PFSK-1 (cell line): ENCODE data around the gene THAP5.

ENCODE experiments used
- FOXP2 ChIP-seq: optimal IDR thresholded peaks from 2 replicates; pipeline ENCODE3; 2011; ENCODE audit warnings: borderline replicate concordance, control low read depth, inconsistent platforms; ENCODE audit not compliant: insufficient read depth; ENCODE audit errors: extremely low read length, extremely low read depth
- POLR2AphosphoS5 ChIP-seq: IDR thresholded peaks from 2 replicates; pipeline ENCODE4 v1.6.1; 2012; ENCODE audit warnings: low read depth, mild to moderate bottlenecking, control low read depth, low read length, moderate library complexity
- REST ChIP-seq, 2 experiments: IDR thresholded peaks; 2 replicates each; pipeline versions ENCODE4 v1.6.1 to v1.8.0; 2011 to 2012; ENCODE audit warnings: low read depth in 2 of 2, low read length in 2 of 2, control low read depth in 1 of 2, inconsistent platforms in 1 of 2, mild to moderate bottlenecking in 1 of 2, moderate library complexity in 1 of 2; ENCODE audit not compliant: insufficient read depth in 1 of 2
- SIN3A ChIP-seq: IDR thresholded peaks from 2 replicates; pipeline ENCODE4 v1.6.1; 2012; ENCODE audit warnings: mild to moderate bottlenecking, low read length, moderate library complexity, borderline replicate concordance; ENCODE audit not compliant: insufficient read depth
- TAF1 ChIP-seq: IDR thresholded peaks from 2 replicates; pipeline ENCODE4 v1.6.1; 2012; ENCODE audit warnings: low read length, control low read depth, borderline replicate concordance; ENCODE audit not compliant: insufficient read depth

The THAP5 gene

GRCh38 chr7:108537229-108537628, 32.3 kb downstream of the THAP5 start:
- TF ChIP-seq TAF1 (no peak), SIN3A (no peak), REST (IDR thresholded peaks at IDR 0.05; ENCODE audit: insufficient read depth in 1 of 2, low read depth in 2 of 2, low read length in 2 of 2) (no peak), POLR2AphosphoS5 (no peak), FOXP2 (no peak)

- no peak for TF ChIP-seq POLR2AphosphoS5
- TF ChIP-seq TAF1 = no peak
- TF ChIP-seq FOXP2 = no peak
- TF ChIP-seq REST (IDR thresholded peaks at IDR 0.05; ENCODE audit: insufficient read depth in 1 of 2, low read depth in 2 of 2, low read length in 2 of 2) = no peak
- TF ChIP-seq SIN3A = no peak
These were observed 33.8 kb downstream of the THAP5 start for GRCh38 chr7:108535744-108536143.

GRCh38 chr7:108535257-108535656, 34.2 kb downstream of the THAP5 start:
- TF ChIP-seq SIN3A = no peak
- TF ChIP-seq REST (IDR thresholded peaks at IDR 0.05; ENCODE audit: insufficient read depth in 1 of 2, low read depth in 2 of 2, low read length in 2 of 2) = no peak
- TF ChIP-seq POLR2AphosphoS5 = no peak
- TF ChIP-seq FOXP2 = no peak
- TF ChIP-seq TAF1 = no peak

GRCh38 chr7:108533712-108534111, 35.8 kb downstream of the THAP5 start:
- TF ChIP-seq TAF1 (no peak), SIN3A (no peak), FOXP2 (no peak), POLR2AphosphoS5 (no peak), REST (IDR thresholded peaks at IDR 0.05; ENCODE audit: insufficient read depth in 1 of 2, low read depth in 2 of 2, low read length in 2 of 2) (no peak)

- TF ChIP-seq SIN3A = no peak
- TF ChIP-seq FOXP2 = no peak
- TF ChIP-seq TAF1 = no peak
- TF ChIP-seq POLR2AphosphoS5 = no peak
- TF ChIP-seq REST (IDR thresholded peaks at IDR 0.05; ENCODE audit: insufficient read depth in 1 of 2, low read depth in 2 of 2, low read length in 2 of 2) = no peak
These were observed 40.2 kb downstream of the THAP5 start for GRCh38 chr7:108529341-108529740.
